Stimulated activated naive CD8-positive, alpha-beta T cell treated with anti-CD3 and anti-CD28 coated beads, Interleukin-15, amount 100 ng/mL, for 72 hours (primary cell): ENCODE data around the gene GPR135.

Experiments used
- ATAC-seq: fragments of 150-1000 bp; cut with Tn5 transposase; 2 replicates; pipeline ENCODE4 v1.10.0; 2021; ENCODE audit warnings: mild to moderate bottlenecking, moderate library complexity
- DNase-seq, 2 donors: peaks; one replicate each; pipeline ENCODE4 v3.0.0; 2021 to 2022
- H3K27ac Mint-ChIP-seq, 2 donors: one replicate each; pipeline ENCODE4 v1.8.0; 2022; ENCODE audit warnings: mild to moderate bottlenecking in 2 of 2, mixed read lengths in 2 of 2, moderate library complexity in 2 of 2
- H3K27me3 Mint-ChIP-seq: one replicate; pipeline ENCODE4 v1.8.0; 2022; ENCODE audit warnings: mixed read lengths
- H3K4me1 Mint-ChIP-seq: one replicate; pipeline ENCODE4 v1.8.0; 2022; ENCODE audit warnings: mild to moderate bottlenecking, mixed read lengths
- H3K4me3 Mint-ChIP-seq, 2 donors: one replicate each; pipeline ENCODE4 v1.8.0; 2022; ENCODE audit warnings: mild to moderate bottlenecking in 2 of 2, mixed read lengths in 2 of 2, moderate library complexity in 1 of 2
- H3K9me3 Mint-ChIP-seq, 2 donors: one replicate each; pipeline ENCODE4 v1.8.0; 2022; ENCODE audit warnings: mixed read lengths in 2 of 2

GPR135 gene

DNA sequence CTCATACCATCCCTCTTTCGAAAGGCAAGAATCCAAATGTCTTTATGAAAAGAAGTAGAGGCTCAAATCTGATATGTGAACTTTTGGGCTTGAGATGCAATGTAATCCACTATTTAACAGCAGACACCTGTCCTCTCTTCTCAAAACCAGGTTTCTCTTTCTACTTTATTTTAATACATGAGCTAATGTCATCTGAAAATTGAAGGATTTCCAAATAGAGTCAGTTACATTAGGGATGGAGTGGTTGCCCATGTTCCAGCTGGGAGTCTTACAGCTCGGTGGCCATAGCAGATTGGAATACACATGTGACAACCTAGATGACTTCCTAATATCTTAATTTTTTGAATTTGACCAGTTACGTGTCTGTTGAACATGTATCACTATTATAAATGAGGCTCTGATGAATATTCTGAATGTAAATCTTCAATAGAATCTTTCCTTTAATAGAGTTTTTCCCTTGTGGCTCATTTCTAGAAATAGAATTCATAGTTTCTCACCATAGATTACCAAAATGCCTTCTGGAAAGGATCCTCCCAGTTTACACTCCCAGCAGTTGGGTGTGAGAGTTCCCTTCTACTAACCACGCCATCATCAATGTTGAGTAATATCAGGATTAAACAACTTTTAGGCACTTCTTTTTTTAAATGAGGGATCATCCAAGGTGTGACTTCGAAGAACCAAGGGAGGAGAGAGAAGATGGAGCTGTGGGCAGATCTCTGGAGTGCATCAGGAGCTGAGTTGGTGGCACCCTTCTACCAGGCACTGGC, 49.2 kb downstream of the GPR135 start:
- H3K27ac Mint-ChIP-seq, result no peak overlapping the region
- H3K4me3 Mint-ChIP-seq, result no peak overlapping the region
- H3K9me3 Mint-ChIP-seq, result peaks cover 0 to 9% of the 10 kb centered on the region in 2 donors
- DNase-seq, result no peak
- ATAC-seq, result no peak
- H3K4me1 Mint-ChIP-seq, result no peaks in the 10 kb centered on the region
- peaks cover 14% of the 10 kb centered on the region for H3K27me3 Mint-ChIP-seq
